Activated CD4-positive, alpha-beta T cell treated with anti-CD3 and anti-CD28 coated beads, Interleukin-2, Interleukin-6, amounts not matched to agents 100 ng/mL and 50 ng/mL, durations not matched to agents 16 hours and 8 hours (primary cell): ENCODE data around the gene TRDN.
"Not testable (repeated sequence)": the region's sequence is repeated elsewhere in the genome, so short reads cannot be mapped to it uniquely, and the experiment has no call there.

Experiments used
- DNase-seq: peaks from one replicate; pipeline ENCODE4 v3.0.0-alpha.2; 2020

Gene TRDN

GRCh38 chr6:123629258-123629941 lies 7.3 kb downstream of the TRDN start:
- no peak for DNase-seq

GRCh38 chr6:123625696-123626095 lies 11.1 kb downstream of the TRDN start:
- DNase-seq: no peak

- no peak for DNase-seq
Measured at GRCh38 chr6:123622780-123623179, 14.0 kb downstream of the TRDN start.

GRCh38 chr6:123619156-123619555 lies 17.6 kb downstream of the TRDN start:
- no peak for DNase-seq

GRCh38 chr6:123616942-123617341 lies 19.8 kb downstream of the TRDN start:
- no peak for DNase-seq

GRCh38 chr6:123616016-123616415 lies 20.7 kb downstream of the TRDN start:
- DNase-seq: no peak

GRCh38 chr6:123610779-123611178 lies 26.0 kb downstream of the TRDN start:
- no peak for DNase-seq

GRCh38 chr6:123604067-123604466 lies 32.7 kb downstream of the TRDN start:
- no peak for DNase-seq

- DNase-seq: no peak
Measured at GRCh38 chr6:123598011-123598410, 38.7 kb downstream of the TRDN start.

GRCh38 chr6:123594776-123595175 lies 42.0 kb downstream of the TRDN start:
- no peak for DNase-seq

- DNase-seq: no peak
Measured at GRCh38 chr6:123592426-123592825, 44.3 kb downstream of the TRDN start.

- DNase-seq: no peak
Measured at GRCh38 chr6:123589973-123590372, 46.8 kb downstream of the TRDN start.

GRCh38 chr6:123589317-123589716 lies 47.4 kb downstream of the TRDN start:
- DNase-seq: no peak

- no peak for DNase-seq
Measured at GRCh38 chr6:123588546-123588895, 48.2 kb downstream of the TRDN start.

- DNase-seq: no peak
Measured at GRCh38 chr6:123587838-123588545, 48.8 kb downstream of the TRDN start.

- not testable (repeated sequence) for DNase-seq
Measured at GRCh38 chr6:123587407-123587806, 49.3 kb downstream of the TRDN start.

GRCh38 chr6:123580331-123580730 lies 56.4 kb downstream of the TRDN start:
- no peak for DNase-seq

GRCh38 chr6:123575188-123575587 lies 61.6 kb downstream of the TRDN start:
- DNase-seq: no peak

GRCh38 chr6:123570813-123571684 lies 65.7 kb downstream of the TRDN start:
- no peak for DNase-seq

- no peak for DNase-seq
Measured at GRCh38 chr6:123569575-123569974, 67.2 kb downstream of the TRDN start.

GRCh38 chr6:123565529-123565928 lies 71.2 kb downstream of the TRDN start:
- DNase-seq: no peak

- no peak for DNase-seq
Measured at GRCh38 chr6:123564361-123564760, 72.4 kb downstream of the TRDN start.

- DNase-seq: no peak
Measured at GRCh38 chr6:123562677-123563076, 74.1 kb downstream of the TRDN start.

- no peak for DNase-seq
Measured at GRCh38 chr6:123562264-123562663, 74.5 kb downstream of the TRDN start.
